ENCODE results near the gene ZNF565.
"Not testable (repeated sequence)": the region's sequence is repeated elsewhere in the genome, so short reads cannot be mapped to it uniquely, and the experiment has no call there.

Gene ZNF565

DNA sequence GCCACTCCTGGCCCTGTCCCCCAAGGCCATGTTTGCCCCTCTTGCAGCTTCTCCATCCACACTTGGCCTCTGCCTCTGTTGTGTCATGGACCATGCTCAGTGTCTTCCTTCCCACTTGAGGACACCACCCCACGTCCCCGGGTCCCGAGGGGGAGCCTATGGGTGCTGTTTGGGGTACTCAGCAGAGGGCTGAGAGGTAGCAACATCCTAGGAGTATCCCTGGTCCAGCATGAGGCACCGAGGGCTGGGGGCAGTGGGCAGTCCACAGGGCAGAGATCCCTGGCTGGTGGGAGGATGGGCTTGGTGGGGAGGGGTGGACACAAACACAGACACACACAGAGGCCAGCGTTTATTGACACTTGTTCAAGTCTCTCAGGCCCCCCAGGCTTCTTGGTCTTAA, 63.9 kb downstream of the ZNF565 start:
- DNase-seq (ENCODE audit: low read depth), result no peak

DNA sequence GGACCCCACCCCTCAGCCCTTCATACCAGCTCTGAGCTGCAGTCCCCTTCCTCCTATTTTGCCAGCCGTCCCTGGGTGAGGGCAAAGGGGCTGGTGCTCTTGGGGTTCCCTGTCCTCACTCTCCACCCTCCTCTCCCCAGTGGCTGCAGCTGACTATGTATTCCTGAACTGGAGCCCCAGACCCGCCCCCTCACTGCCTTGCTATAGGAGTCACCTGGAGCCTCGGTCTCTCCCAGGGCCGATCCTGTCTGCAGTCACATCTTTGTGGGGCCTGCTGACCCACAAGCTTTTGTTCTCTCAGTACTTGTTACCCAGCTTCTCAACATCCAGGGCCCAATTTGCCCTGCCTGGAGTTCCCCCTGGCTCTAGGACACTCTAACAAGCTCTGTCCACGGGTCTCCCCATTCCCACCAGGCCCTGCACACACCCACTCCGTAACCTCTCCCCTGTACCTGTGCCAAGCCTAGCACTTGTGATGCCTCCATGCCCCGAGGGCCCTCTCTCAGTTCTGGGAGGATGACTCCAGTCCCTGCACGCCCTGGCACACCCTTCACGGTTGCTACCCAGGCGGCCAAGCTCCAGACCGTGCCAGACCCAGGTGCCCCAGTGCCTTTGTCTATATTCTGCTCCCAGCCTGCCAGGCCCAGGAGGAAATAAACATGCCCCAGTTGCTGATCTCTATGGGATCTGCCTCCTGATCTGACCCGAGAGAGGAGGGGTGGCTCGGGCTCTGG, 64.6 kb downstream of the ZNF565 start:
- DNase-seq (ENCODE audit: low read depth), result no peak

DNA sequence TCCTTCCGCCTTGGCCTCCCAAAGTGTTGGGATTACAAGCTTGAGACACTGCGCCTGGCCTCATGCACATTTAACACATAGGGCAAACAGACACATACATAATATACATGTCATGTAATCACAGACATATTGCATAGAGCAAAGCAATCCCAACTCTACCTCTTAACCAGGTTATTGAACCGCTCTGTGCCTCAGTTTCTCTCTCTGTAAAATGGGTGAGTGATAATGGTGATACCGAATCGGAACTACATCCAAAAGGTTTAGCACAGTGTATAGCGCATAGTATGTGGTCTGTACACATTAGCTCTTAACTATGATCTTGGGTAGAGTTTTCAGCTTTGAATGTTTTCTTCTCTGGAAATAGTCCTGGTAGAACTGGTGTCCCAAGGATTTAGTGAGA, 69.8 kb downstream of the ZNF565 start:
- no peak for DNase-seq (ENCODE audit: low read depth)

- DNase-seq (ENCODE audit: low read depth), result no peak
These were observed 72.0 kb downstream of the ZNF565 start for GRCh38 chr19:36142496-36142895.

GRCh38 chr19:36142046-36142445, 72.4 kb downstream of the ZNF565 start:
- no peak for DNase-seq (ENCODE audit: low read depth)

DNA sequence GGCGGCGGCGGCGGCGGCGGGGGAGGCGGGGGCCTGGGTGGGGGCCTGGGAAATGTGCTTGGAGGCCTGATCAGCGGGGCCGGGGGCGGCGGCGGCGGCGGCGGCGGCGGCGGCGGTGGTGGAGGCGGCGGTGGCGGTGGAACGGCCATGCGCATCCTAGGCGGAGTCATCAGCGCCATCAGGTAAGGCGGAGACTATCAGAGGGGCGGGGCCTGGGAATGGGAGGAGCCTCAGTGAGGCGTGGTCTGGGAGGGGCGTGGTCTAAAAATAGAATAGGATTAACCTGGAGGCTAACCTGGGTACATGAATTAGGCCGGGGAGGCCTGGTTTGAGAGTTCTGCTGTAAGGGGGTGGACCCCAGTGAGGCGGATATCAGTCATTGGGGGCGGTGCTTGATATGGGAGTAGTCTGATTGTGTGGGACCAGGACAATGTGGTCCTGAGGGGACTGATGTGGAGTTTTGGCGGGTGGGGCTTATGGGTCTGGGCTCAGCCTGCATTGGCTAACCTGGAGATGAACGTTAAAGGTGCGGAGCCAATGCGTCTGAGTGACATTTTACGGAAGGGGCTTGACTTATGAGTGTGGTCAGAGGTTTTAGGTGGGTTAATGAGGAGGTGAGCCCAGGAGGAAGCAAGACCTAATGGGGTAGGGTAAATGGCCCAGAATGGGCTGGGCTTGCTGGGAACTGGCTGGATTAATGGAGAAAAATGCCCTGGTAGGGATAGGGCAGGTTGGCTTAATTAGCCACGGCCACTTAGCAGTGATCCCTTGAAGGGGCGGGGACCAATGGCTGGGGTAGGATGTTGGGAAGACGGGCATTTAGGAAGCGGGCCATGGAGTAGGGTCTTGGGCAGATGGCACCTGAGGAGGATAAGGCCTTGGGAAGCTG, 73.2 kb downstream of the ZNF565 start:
- peak; percentile 60 for DNase-seq (ENCODE audit: low read depth)

DNA sequence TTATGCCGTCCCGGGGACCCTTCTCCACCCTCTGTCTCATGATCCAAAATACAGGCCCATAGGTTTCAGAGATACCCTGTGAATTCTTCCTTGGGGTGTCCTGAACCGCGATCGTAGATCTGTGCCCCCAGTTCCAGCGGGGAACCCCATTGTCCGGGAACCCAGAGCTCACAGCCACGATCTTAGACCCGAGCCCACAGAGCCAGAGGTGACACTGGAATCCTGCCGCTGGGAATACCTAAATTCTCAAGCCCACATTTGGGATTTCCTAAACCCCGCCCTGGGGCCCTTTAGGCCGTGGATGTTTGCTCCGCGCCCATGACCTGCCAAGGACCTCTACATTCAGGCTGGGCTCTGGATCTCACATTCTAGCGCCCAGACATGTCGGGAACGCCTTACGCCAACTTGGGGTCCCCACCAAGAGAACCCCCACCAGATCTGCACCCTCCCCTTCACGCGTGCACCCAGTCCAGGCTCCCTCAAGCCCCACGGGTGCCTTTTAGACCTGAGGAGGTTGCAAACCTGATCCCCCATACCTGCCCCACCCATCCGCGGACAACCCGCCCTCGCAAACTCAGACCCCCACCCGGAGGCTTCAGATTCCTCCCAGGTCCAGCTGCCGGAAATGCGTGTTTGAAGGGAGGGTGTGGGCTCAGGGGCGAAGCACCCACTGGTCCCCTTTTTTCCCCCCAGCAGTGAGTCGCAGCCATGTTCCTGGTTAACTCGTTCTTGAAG, 74.0 kb downstream of the ZNF565 start:
- no peak for DNase-seq (ENCODE audit: low read depth)

DNA sequence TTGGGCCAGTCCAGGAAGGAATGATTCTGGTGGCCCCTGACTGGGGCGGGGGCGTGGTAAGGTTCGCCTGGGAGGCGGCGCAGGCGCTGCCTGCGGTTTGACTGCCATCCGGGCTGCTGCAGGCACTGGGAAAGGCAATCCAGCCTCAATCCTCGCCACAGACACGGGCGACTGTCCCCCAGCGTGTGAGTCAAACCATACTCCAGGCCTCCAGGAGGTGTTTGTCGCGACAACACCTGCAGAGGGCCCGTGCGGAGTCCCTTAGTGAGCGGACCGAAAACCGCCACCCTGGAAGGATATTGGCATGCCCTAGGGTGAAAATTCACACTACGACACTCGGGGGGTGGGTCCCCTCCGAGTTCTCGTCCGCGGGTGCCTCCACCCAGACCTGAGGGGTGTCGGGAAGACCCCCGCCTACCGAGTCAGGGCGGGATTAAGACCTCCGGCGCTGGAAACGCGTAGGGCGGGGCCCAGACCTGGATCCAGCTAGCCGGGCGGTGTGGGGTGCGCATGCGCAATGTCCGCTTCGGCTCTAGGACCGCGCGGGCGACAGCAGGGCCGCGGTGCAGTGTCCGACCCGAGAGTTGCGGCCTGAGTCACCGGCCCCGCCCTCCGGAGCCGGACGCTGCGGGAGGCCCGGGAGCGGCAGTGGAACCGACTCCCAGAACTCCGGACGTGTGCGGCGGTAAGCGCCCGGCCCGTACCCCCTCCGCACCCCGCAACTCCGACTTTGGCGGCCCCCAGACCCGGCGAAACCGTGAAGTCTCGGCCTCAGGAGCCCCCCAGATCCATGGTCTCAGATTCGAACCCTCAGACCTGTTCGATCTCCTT, 74.8 kb downstream of the ZNF565 start, which contains the start of gene CAPNS1:
Gene CAPNS1, plus strand, starts transcription at position 594 of the 831 bp plus-strand sequence. CDS start 946 bp downstream, outside the sequence.
- DNase-seq (ENCODE audit: low read depth), result peak; percentile 77

- no peak for DNase-seq (ENCODE audit: low read depth)
These were observed 75.4 kb downstream of the ZNF565 start for GRCh38 chr19:36139120-36139472.

DNA sequence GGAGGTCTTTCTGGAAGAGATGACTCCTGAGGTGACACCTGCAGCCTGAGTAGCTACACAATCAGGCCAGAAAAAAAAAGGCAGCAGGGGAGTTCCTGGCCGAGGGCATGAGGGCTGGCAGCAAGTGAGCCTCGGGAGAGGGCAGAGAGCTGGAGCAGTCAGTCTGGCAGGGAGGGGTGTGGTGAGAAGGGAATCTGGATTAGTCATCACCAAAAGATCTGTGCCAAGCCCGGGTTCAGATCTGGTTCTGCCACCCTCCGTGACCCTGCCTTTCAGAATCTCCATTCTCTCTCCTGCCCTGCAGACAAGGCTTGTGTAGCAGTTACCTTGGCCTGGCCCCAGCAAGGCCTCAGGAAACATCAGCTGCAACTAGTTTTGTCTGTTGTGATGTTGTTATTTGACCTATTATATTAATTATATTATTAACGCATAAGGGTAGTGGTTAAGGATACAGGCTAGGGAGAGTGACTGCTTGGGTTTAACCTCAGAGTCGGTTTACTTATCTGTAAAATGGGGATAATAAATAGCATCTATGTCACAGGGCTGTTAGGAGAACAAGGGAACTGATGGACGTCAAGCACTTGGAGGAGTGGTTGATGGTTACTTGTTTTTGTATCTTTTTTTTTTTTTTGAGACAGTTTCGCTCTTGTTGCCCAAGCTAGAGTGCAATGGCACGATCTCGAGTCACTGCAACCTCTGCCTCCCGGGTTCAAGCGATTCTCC, 77.3 kb downstream of the ZNF565 start:
- no peak for DNase-seq (ENCODE audit: low read depth)

DNA sequence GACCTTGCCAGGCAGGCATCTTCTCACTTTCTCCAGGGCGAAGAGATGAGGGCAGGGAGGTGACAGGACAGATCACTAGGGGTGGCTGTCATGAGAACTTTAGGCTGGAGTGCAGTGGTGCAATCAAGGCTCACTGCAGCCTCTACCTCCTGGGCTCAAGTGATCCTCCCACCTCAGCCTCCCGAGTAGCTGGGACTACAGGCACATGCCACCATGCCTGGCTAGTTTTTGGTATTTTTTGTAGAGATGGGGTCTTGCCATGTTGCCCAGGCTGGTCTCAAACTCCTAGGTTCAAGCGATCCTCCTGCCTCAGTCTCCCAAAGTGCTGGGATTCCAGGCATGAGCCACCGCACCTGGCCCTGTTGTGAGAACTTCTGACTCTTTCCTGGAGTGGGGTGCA, 79.6 kb downstream of the ZNF565 start:
- not testable (repeated sequence) for DNase-seq (ENCODE audit: low read depth)
